HepG2 (cell line): Measurements from ENCODE around the gene TMEM187. TPM values are rescaled to one million over a fixed set of nuclear protein-coding genes. Genes with fewer than 3 reads are reported as not detected.

ENCODE experiments used
- ATAC-seq: fragments of 200-7000 bp; cut with Tn5 transposase; 3 replicates; pipeline ENCODE4 v1.9.1; 2020; ENCODE audit warnings: mild to moderate bottlenecking, moderate library complexity
- BruUV-seq: library from RNA; stranded (reverse); fragments of 400-500 nt; replicated peaks from 2 replicates; lab custom pipeline; 2021; lab: Mats Ljungman, UMichigan
- CTCF ChIA-PET: fragments of 300-600 bp; formaldehyde crosslinking; extraction: SDS; loops from one replicate; lab custom pipeline; 2021; ENCODE audit warnings: low total read pairs, inconsistent platforms, low intra/inter-chr PET ratio; lab: Yijun Ruan, JAX
- POLR2A ChIA-PET: fragments of 350-600 bp; sonication (Branson Sonifier 250); formaldehyde crosslinking; loops from one replicate; lab custom pipeline; 2020; ENCODE audit warnings: antibody characterized with exemption, inconsistent platforms; lab: Yijun Ruan, JAX
- DNase-seq: peaks from one replicate; pipeline ENCODE4 v3.0.0-alpha.2; 2015; ENCODE audit warnings: low spot score
- FAIRE-seq: peaks from 3 replicates; lab custom pipeline; 2011; peaks lifted over from hg19 to GRCh38; lab: Jason Lieb, UNC
- H2AFZ ChIP-seq: one replicate; pipeline ENCODE4 v1.6.1; 2011; ENCODE audit warnings: low read length, inconsistent platforms
- H3K27ac ChIP-seq: fragments of 300-600 bp; 3 replicates; pipeline ENCODE4 v1.8.0; 2011; ENCODE audit warnings: mixed run types, mild to moderate bottlenecking, mixed read lengths, low read length, inconsistent platforms; ENCODE audit not compliant: insufficient read depth; ENCODE audit errors: extremely low read length
- H3K27me3 ChIP-seq, 2 experiments: fragments of 200-600 bp in 1 of 2; 2 replicates in 1 of 2; 3 replicates in 1 of 2; pipeline versions ENCODE4 v1.6.0 to v1.8.0; 2011; ENCODE audit warnings: low read length in 2 of 2, mild to moderate bottlenecking in 2 of 2, moderate library complexity in 2 of 2, inconsistent platforms in 1 of 2; ENCODE audit not compliant: insufficient read depth in 2 of 2, control insufficient read depth in 1 of 2
- H3K36me3 ChIP-seq, 2 experiments: fragments of 200-600 bp in 1 of 2; replicated peaks in 1 of 2; 2 replicates in 1 of 2; 3 replicates in 1 of 2; pipeline versions ENCODE4 v1.5.1 to v1.8.0; 2011; ENCODE audit warnings: low read length in 2 of 2, inconsistent platforms in 1 of 2; ENCODE audit not compliant: insufficient read depth in 2 of 2, control insufficient read depth in 1 of 2
- H3K4me1 ChIP-seq: 2 replicates; pipeline ENCODE4 v1.5.1; 2012; ENCODE audit warnings: low read length, inconsistent platforms; ENCODE audit not compliant: insufficient read depth
- H3K4me2 ChIP-seq: 2 replicates; pipeline ENCODE4 v1.6.0; 2011; ENCODE audit warnings: low read depth, low read length, inconsistent platforms
- H3K4me3 ChIP-seq, 3 experiments: fragments of 200-600 bp in 1 of 3; sonication (generic), shearing (Covaris generic) in 1 of 3; replicated peaks in 1 of 3; 2 replicates each; pipeline ENCODE4 v1.5.1; 2011 to 2016; ENCODE audit warnings: low read length in 3 of 3, inconsistent platforms in 2 of 3, low read depth in 2 of 3, mild to moderate bottlenecking in 2 of 3, control low read depth in 1 of 3, mixed read lengths in 1 of 3; ENCODE audit not compliant: insufficient read depth in 1 of 3
- H3K79me2 ChIP-seq: one replicate; pipeline ENCODE4 v1.6.1; 2011; ENCODE audit warnings: low read length, inconsistent platforms; ENCODE audit not compliant: insufficient read depth
- H3K9ac ChIP-seq: 2 replicates; pipeline ENCODE4 v1.6.0; 2011; ENCODE audit warnings: mild to moderate bottlenecking, low read depth, low read length, inconsistent platforms; ENCODE audit not compliant: insufficient read depth
- H3K9me3 ChIP-seq: 2 replicates; pipeline ENCODE4 v1.5.1; 2012; ENCODE audit warnings: mild to moderate bottlenecking, low read length
- H4K20me1 ChIP-seq: 2 replicates; pipeline ENCODE4 v1.6.0; 2011; ENCODE audit warnings: inconsistent platforms, mild to moderate bottlenecking, low read length, moderate library complexity; ENCODE audit not compliant: insufficient read depth
- HOXA3 ChIP-seq: sonication (generic); formaldehyde crosslinking; IDR thresholded peaks from 2 replicates; pipeline ENCODE4 v1.5.0; 2020; ENCODE audit warnings: missing genetic modification reagents
- NPAS2 ChIP-seq: sonication (generic); formaldehyde crosslinking; IDR thresholded peaks from 2 replicates; pipeline ENCODE4 v1.8.0; 2022; ENCODE audit warnings: mild to moderate bottlenecking, missing genetic modification reagents, borderline replicate concordance
- PHF20 ChIP-seq: sonication (generic); formaldehyde crosslinking; IDR thresholded peaks from 2 replicates; pipeline ENCODE4 v1.5.0; 2020; ENCODE audit warnings: mild to moderate bottlenecking, missing genetic modification reagents
- SALL2 ChIP-seq: sonication (generic); formaldehyde crosslinking; IDR thresholded peaks from 2 replicates; pipeline ENCODE4 v1.8.1; 2023; ENCODE audit warnings: mild to moderate bottlenecking, missing genetic modification reagents, inconsistent platforms
- SNAPC2 ChIP-seq: sonication (generic); formaldehyde crosslinking; IDR thresholded peaks from 2 replicates; pipeline ENCODE4 v1.8.1; 2022; ENCODE audit warnings: mild to moderate bottlenecking, missing genetic modification reagents
- ZBTB7B ChIP-seq: sonication (generic); formaldehyde crosslinking; IDR thresholded peaks from 2 replicates; pipeline ENCODE4 v1.4.0; 2020; ENCODE audit warnings: missing genetic modification reagents
- ZNF260 ChIP-seq: sonication (generic); formaldehyde crosslinking; IDR thresholded peaks from 2 replicates; pipeline ENCODE4 v1.4.0; 2020; ENCODE audit warnings: missing genetic modification reagents, low read depth, mild to moderate bottlenecking, borderline replicate concordance
- ZNF567 ChIP-seq: sonication (generic); formaldehyde crosslinking; IDR thresholded peaks from 2 replicates; pipeline ENCODE4 v1.8.1; 2023; ENCODE audit warnings: mild to moderate bottlenecking, missing genetic modification reagents, borderline replicate concordance
- ZNF720 ChIP-seq: sonication (generic); formaldehyde crosslinking; IDR thresholded peaks from 2 replicates; pipeline ENCODE4 v1.4.0; 2020; ENCODE audit warnings: missing genetic modification reagents
- ZNF777 ChIP-seq: sonication (generic); formaldehyde crosslinking; IDR thresholded peaks from 2 replicates; pipeline ENCODE4 v1.4.0; 2020; ENCODE audit warnings: missing genetic modification reagents
- ZNF792 ChIP-seq: IDR thresholded peaks from 2 replicates; pipeline ENCODE4 v1.6.1; 2016
- WGBS: methylation state at CpG from one replicate; pipeline ENCODE4 v1.1.6; 2017; ENCODE audit warnings: low lambda C conversion rate; 5-methylcytosine and 5-hydroxymethylcytosine counted together
- in situ Hi-C: cut with HindIII; loops from 2 replicates; pipeline ENCODE4 v1.10.0; 2017; ENCODE audit warnings: low pct_unique_long_range_greater_than_20kb; ENCODE audit not compliant: extremely low pct_ligation_motif_present
- intact Hi-C: fragments of 100-400 bp; cut with micrococcal nuclease; formaldehyde crosslinking; loops from one replicate; pipeline ENCODE4 v1.10.0; 2022; ENCODE audit not compliant: unreplicated experiment
- polyA plus RNA-seq, 8 experiments: library from polyadenylated mRNA; depleted of rRNA in 3 of 8; stranded (reverse) in 7 of 8; unstranded in 1 of 8; fragments of >200 nt; fragmentation: Illumina TruSeq in 4 of 8; extraction: Trizol in 4 of 8; gene quantifications; 2 replicates each; pipeline versions ENCODE4 v1.2.1 to v1.2.3, GENCODE V29; 2011 to 2016; ENCODE audit warnings: low read depth in 4 of 8, missing spikeins in 1 of 8, mixed read lengths in 1 of 8; ENCODE audit not compliant: insufficient read depth in 1 of 8
- total RNA-seq, 5 experiments: library from RNA; depleted of rRNA; stranded (reverse); fragments of >200 nt; fragmentation: Illumina TruSeq; extraction: Trizol; gene quantifications; 2 replicates each; pipeline ENCODE4 v1.2.3, GENCODE V29; 2016; ENCODE audit warnings: low read depth in 1 of 5
- TF ChIP-seq, protein P1 (sequence below): sonication (generic); formaldehyde crosslinking; IDR thresholded peaks from 2 replicates; pipeline ENCODE4 v1.8.0; 2022; ENCODE audit warnings: mild to moderate bottlenecking, missing genetic modification reagents, borderline replicate concordance
- TF ChIP-seq, protein P2 (sequence below): sonication (generic); formaldehyde crosslinking; IDR thresholded peaks from 2 replicates; pipeline ENCODE4 v1.4.0; 2020; ENCODE audit warnings: missing genetic modification reagents, borderline replicate concordance
- TF ChIP-seq, protein P3 (sequence below): sonication (generic); formaldehyde crosslinking; IDR thresholded peaks from 2 replicates; pipeline ENCODE4 v1.9.0; 2021; ENCODE audit warnings: missing genetic modification reagents, borderline replicate concordance
- TF ChIP-seq, protein P4 (sequence below): IDR thresholded peaks from 2 replicates; pipeline ENCODE4 v1.6.1; 2018; ENCODE audit warnings: missing genetic modification reagents

TMEM187 gene
- total and polyA plus RNA-seq, 2 of the 13 experiments (the other 11 are each of a cell fraction or from before 2014, with no cell fraction given), result 2.2 to 6.2 TPM

DNA sequence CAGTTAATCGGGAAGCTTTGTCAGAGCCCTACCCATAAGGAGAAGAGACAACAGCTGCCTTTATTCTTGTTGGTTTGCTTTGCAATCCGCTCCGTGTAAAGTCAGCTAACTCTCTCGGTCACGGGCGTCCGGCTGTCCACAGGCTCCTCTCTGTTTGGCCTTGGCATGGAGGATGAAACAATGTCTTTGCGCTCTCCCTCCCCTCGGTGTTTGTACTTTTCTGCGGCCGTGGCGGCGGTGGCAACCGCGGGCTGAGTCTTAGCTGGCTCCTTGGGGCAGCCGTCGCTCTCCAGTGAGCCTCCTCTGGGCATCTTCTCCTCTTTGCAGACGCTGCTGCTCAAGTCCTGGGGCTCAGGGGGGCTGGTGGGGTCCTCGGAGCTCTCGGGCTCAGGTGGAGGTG lies 57.7 kb downstream of the TMEM187 start:
- Histone ChIP-seq H3K27me3 (no peaks in the 10 kb centered on the region), H3K4me3 (no peak overlapping the region), H2AFZ (no peak overlapping the region), H4K20me1 (no peaks in the 10 kb centered on the region), H3K9ac (no peak overlapping the region), H3K4me2 (no peak overlapping the region), H3K9me3 (no peaks in the 10 kb centered on the region), H3K79me2 (peaks cover 8% of the 10 kb centered on the region), H3K27ac (no peak overlapping the region), H3K36me3 (peaks cover 4 to 18% of the 10 kb centered on the region in 2 experiments; a peak in 4 of 5 replicates), H3K4me1 (0 out of 2 replicates have a peak, but pooled peaks cover 5% of the 10 kb centered on the region)
- intact Hi-C loops, result no loop called here
- no peak for FAIRE-seq
- WGBS, result 100% methylated on average over 2 of the region's 20 CpGs
- DNase-seq, result no peak
- CTCF ChIA-PET, result no interaction called here
- ATAC-seq, result no peak
- in situ Hi-C loops, result no loop called here
- TF ChIP-seq, protein P1, sequence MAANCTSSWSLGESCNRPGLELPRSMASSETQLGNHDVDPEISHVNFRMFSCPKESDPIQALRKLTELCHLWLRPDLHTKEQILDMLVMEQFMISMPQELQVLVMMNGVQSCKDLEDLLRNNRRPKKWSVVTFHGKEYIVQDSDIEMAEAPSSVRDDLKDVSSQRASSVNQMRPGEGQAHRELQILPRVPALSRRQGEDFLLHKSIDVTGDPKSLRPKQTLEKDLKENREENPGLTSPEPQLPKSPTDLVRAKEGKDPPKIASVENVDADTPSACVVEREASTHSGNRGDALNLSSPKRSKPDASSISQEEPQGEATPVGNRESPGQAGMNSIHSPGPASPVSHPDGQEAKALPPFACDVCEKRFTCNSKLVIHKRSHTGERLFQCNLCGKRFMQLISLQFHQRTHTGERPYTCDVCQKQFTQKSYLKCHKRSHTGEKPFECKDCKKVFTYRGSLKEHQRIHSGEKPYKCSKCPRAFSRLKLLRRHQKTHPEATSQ (CRISPR knock-in tag), result no peak
- TF ChIP-seq, protein P2, sequence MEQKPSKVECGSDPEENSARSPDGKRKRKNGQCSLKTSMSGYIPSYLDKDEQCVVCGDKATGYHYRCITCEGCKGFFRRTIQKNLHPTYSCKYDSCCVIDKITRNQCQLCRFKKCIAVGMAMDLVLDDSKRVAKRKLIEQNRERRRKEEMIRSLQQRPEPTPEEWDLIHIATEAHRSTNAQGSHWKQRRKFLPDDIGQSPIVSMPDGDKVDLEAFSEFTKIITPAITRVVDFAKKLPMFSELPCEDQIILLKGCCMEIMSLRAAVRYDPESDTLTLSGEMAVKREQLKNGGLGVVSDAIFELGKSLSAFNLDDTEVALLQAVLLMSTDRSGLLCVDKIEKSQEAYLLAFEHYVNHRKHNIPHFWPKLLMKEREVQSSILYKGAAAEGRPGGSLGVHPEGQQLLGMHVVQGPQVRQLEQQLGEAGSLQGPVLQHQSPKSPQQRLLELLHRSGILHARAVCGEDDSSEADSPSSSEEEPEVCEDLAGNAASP (CRISPR knock-in tag), result no peak
- TF ChIP-seq SNAPC2 (CRISPR knock-in tag) (no peak), ZBTB7B (CRISPR knock-in tag) (no peak), ZNF567 (no peak), ZNF777 (CRISPR knock-in tag) (no peak), SALL2 (CRISPR knock-in tag) (no peak), ZNF792 (CRISPR knock-in tag) (no peak), HOXA3 (no peak), ZNF260 (CRISPR knock-in tag) (no peak), NPAS2 (no peak), ZNF720 (no peak), PHF20 (CRISPR knock-in tag) (no peak)
- TF ChIP-seq, protein P3, sequence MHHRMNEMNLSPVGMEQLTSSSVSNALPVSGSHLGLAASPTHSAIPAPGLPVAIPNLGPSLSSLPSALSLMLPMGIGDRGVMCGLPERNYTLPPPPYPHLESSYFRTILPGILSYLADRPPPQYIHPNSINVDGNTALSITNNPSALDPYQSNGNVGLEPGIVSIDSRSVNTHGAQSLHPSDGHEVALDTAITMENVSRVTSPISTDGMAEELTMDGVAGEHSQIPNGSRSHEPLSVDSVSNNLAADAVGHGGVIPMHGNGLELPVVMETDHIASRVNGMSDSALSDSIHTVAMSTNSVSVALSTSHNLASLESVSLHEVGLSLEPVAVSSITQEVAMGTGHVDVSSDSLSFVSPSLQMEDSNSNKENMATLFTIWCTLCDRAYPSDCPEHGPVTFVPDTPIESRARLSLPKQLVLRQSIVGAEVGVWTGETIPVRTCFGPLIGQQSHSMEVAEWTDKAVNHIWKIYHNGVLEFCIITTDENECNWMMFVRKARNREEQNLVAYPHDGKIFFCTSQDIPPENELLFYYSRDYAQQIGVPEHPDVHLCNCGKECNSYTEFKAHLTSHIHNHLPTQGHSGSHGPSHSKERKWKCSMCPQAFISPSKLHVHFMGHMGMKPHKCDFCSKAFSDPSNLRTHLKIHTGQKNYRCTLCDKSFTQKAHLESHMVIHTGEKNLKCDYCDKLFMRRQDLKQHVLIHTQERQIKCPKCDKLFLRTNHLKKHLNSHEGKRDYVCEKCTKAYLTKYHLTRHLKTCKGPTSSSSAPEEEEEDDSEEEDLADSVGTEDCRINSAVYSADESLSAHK (CRISPR knock-in tag), result no peak
- TF ChIP-seq, protein P4, sequence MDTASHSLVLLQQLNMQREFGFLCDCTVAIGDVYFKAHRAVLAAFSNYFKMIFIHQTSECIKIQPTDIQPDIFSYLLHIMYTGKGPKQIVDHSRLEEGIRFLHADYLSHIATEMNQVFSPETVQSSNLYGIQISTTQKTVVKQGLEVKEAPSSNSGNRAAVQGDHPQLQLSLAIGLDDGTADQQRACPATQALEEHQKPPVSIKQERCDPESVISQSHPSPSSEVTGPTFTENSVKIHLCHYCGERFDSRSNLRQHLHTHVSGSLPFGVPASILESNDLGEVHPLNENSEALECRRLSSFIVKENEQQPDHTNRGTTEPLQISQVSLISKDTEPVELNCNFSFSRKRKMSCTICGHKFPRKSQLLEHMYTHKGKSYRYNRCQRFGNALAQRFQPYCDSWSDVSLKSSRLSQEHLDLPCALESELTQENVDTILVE (CRISPR knock-in tag), result no peak
- POLR2A ChIA-PET, result no interaction called here
- no TSS peak for BruUV-seq
